Activated T-cell treated with anti-CD3 and anti-CD28 coated beads, Interleukin-2, amount 50 U/mL, for 4 hours (primary cell): ENCODE data around the gene SH3RF3. TPM values are rescaled to one million over a fixed set of nuclear protein-coding genes. Genes with fewer than 3 reads are reported as not detected.

Experiments
- ATAC-seq, 2 donors: fragments of 200-7000 bp; cut with Tn5 transposase; one replicate each; pipeline ENCODE4 v1.10.0; 2021
- DNase-seq: peaks from one replicate; pipeline ENCODE4 v3.0.0-alpha.2; 2020
- H3K27me3 Mint-ChIP-seq: one replicate; pipeline ENCODE4 v1.8.0; 2021; ENCODE audit warnings: low read depth, mixed read lengths
- H3K36me3 Mint-ChIP-seq: one replicate; pipeline ENCODE4 v1.8.0; 2022; ENCODE audit warnings: mixed read lengths; ENCODE audit not compliant: insufficient read depth
- H3K4me1 Mint-ChIP-seq: one replicate; pipeline ENCODE4 v1.8.0; 2021; ENCODE audit warnings: low read depth, mixed read lengths
- H3K4me3 Mint-ChIP-seq: one replicate; pipeline ENCODE4 v1.8.0; 2021; ENCODE audit warnings: mild to moderate bottlenecking, moderate library complexity, mixed read lengths
- H3K9me3 Mint-ChIP-seq: one replicate; pipeline ENCODE4 v1.8.0; 2021; ENCODE audit warnings: mixed read lengths
- total RNA-seq, 3 donors: library from RNA; stranded (reverse); gene quantifications; one replicate each; pipeline ENCODE4 v1.2.1, GENCODE V29; 2021

SH3RF3 gene
- total RNA-seq, 3 donors from 2014 or later, result 0.33 to 0.98 (median 0.89) TPM

- ATAC-seq (no peak), DNase-seq (no peak)
- no peaks in the 10 kb centered on the region for H3K4me1 Mint-ChIP-seq
- H3K4me3 Mint-ChIP-seq, result no peak overlapping the region
- peaks cover 3% of the 10 kb centered on the region for H3K27me3 Mint-ChIP-seq
- H3K9me3 Mint-ChIP-seq, result no peaks in the 10 kb centered on the region
- no peaks in the 10 kb centered on the region for H3K36me3 Mint-ChIP-seq
Measured at GRCh38 chr2:109265369-109265768, 136.4 kb downstream of the SH3RF3 start.

- DNase-seq, result no peak
- no peak overlapping the region for H3K4me3 Mint-ChIP-seq
Measured at GRCh38 chr2:109265953-109266352, 136.9 kb downstream of the SH3RF3 start.

GRCh38 chr2:109266496-109266895, 137.5 kb downstream of the SH3RF3 start:
- peaks cover 3% of the 10 kb centered on the region for H3K27me3 Mint-ChIP-seq
- H3K36me3 Mint-ChIP-seq, result no peaks in the 10 kb centered on the region
- no peaks in the 10 kb centered on the region for H3K9me3 Mint-ChIP-seq
- no peaks in the 10 kb centered on the region for H3K4me1 Mint-ChIP-seq
- ATAC-seq (no peak), DNase-seq (no peak)
- H3K4me3 Mint-ChIP-seq, result no peak overlapping the region

More at GRCh38 chr2:109265953-109266352, 136.9 kb downstream of the SH3RF3 start:
- Mint-ChIP-seq H3K4me1 (no peaks in the 10 kb centered on the region), H3K36me3 (no peaks in the 10 kb centered on the region), H3K9me3 (no peaks in the 10 kb centered on the region), H3K27me3 (peaks cover 3% of the 10 kb centered on the region)
- no peak for ATAC-seq

GRCh38 chr2:109266998-109267854, 138.2 kb downstream of the SH3RF3 start:
- no peaks in the 10 kb centered on the region for H3K36me3 Mint-ChIP-seq
- peaks cover 3% of the 10 kb centered on the region for H3K27me3 Mint-ChIP-seq
- H3K4me3 Mint-ChIP-seq, result no peak overlapping the region
- no peaks in the 10 kb centered on the region for H3K4me1 Mint-ChIP-seq
- ATAC-seq (no peak), DNase-seq (no peak)
- no peaks in the 10 kb centered on the region for H3K9me3 Mint-ChIP-seq

- Mint-ChIP-seq H3K36me3 (no peaks in the 10 kb centered on the region), H3K27me3 (peaks cover 3% of the 10 kb centered on the region), H3K4me1 (no peaks in the 10 kb centered on the region), H3K9me3 (no peaks in the 10 kb centered on the region), H3K4me3 (no peak overlapping the region)
- ATAC-seq (no peak), DNase-seq (no peak)
Measured at GRCh38 chr2:109268916-109269315, 139.9 kb downstream of the SH3RF3 start.

GRCh38 chr2:109269706-109270504, 140.9 kb downstream of the SH3RF3 start:
- ATAC-seq, result no peak
- H3K4me3 Mint-ChIP-seq, result no peak overlapping the region
- H3K36me3 Mint-ChIP-seq, result no peaks in the 10 kb centered on the region
- no peaks in the 10 kb centered on the region for H3K4me1 Mint-ChIP-seq
- DNase-seq, result no peak
- H3K27me3 Mint-ChIP-seq, result peaks cover 3% of the 10 kb centered on the region
- H3K9me3 Mint-ChIP-seq, result no peaks in the 10 kb centered on the region

- DNase-seq (no peak), ATAC-seq (no peak)
- Mint-ChIP-seq H3K9me3 (no peaks in the 10 kb centered on the region), H3K27me3 (peaks cover 3% of the 10 kb centered on the region), H3K4me3 (no peak overlapping the region), H3K36me3 (no peaks in the 10 kb centered on the region), H3K4me1 (no peaks in the 10 kb centered on the region)
Measured at GRCh38 chr2:109270505-109271312, 141.7 kb downstream of the SH3RF3 start.

- Mint-ChIP-seq H3K4me3 (no peak overlapping the region), H3K9me3 (no peaks in the 10 kb centered on the region), H3K27me3 (no peaks in the 10 kb centered on the region), H3K36me3 (no peaks in the 10 kb centered on the region), H3K4me1 (no peaks in the 10 kb centered on the region)
- no peak for ATAC-seq
- no peak for DNase-seq
Measured at GRCh38 chr2:109271920-109272319, 142.9 kb downstream of the SH3RF3 start.

- Mint-ChIP-seq H3K27me3 (no peaks in the 10 kb centered on the region), H3K36me3 (no peaks in the 10 kb centered on the region), H3K4me3 (no peak overlapping the region), H3K9me3 (no peaks in the 10 kb centered on the region), H3K4me1 (no peaks in the 10 kb centered on the region)
- no peak for ATAC-seq
- DNase-seq, result no peak
Measured at GRCh38 chr2:109272461-109272860, 143.5 kb downstream of the SH3RF3 start.

GRCh38 chr2:109275120-109276012, 146.4 kb downstream of the SH3RF3 start:
- H3K36me3 Mint-ChIP-seq, result no peaks in the 10 kb centered on the region
- no peaks in the 10 kb centered on the region for H3K9me3 Mint-ChIP-seq
- no peak for ATAC-seq
- H3K4me3 Mint-ChIP-seq, result no peak overlapping the region
- H3K27me3 Mint-ChIP-seq, result no peaks in the 10 kb centered on the region
- no peaks in the 10 kb centered on the region for H3K4me1 Mint-ChIP-seq
- DNase-seq, result no peak

- Mint-ChIP-seq H3K9me3 (no peaks in the 10 kb centered on the region), H3K4me3 (no peak overlapping the region), H3K36me3 (no peaks in the 10 kb centered on the region), H3K27me3 (no peaks in the 10 kb centered on the region), H3K4me1 (no peaks in the 10 kb centered on the region)
- DNase-seq (no peak), ATAC-seq (no peak)
Measured at GRCh38 chr2:109277406-109277805, 148.4 kb downstream of the SH3RF3 start.

- no peak overlapping the region for H3K4me3 Mint-ChIP-seq
- H3K9me3 Mint-ChIP-seq, result no peaks in the 10 kb centered on the region
- no peaks in the 10 kb centered on the region for H3K36me3 Mint-ChIP-seq
- no peaks in the 10 kb centered on the region for H3K4me1 Mint-ChIP-seq
- DNase-seq, result no peak
- H3K27me3 Mint-ChIP-seq, result no peaks in the 10 kb centered on the region
- ATAC-seq, result no peak
Measured at GRCh38 chr2:109279243-109279860, 150.3 kb downstream of the SH3RF3 start.

GRCh38 chr2:109280804-109281203, 151.8 kb downstream of the SH3RF3 start:
- DNase-seq (no peak), ATAC-seq (no peak)
- no peaks in the 10 kb centered on the region for H3K4me1 Mint-ChIP-seq
- no peaks in the 10 kb centered on the region for H3K27me3 Mint-ChIP-seq
- no peak overlapping the region for H3K4me3 Mint-ChIP-seq
- H3K36me3 Mint-ChIP-seq, result no peaks in the 10 kb centered on the region
- no peaks in the 10 kb centered on the region for H3K9me3 Mint-ChIP-seq
